ENCODE results near the gene ABHD13.
"Not testable (repeated sequence)": the region's sequence is repeated elsewhere in the genome, so short reads cannot be mapped to it uniquely, and the experiment has no call there.

The ABHD13 gene

GRCh38 chr13:108218044-108218974 lies at the start of gene ABHD13:
TSS of gene ABHD13 (plus strand) at chr13:108218392. CDS start at chr13:108229219, 10,827 bp downstream.
- DNase-seq: peak; percentile 89

DNA sequence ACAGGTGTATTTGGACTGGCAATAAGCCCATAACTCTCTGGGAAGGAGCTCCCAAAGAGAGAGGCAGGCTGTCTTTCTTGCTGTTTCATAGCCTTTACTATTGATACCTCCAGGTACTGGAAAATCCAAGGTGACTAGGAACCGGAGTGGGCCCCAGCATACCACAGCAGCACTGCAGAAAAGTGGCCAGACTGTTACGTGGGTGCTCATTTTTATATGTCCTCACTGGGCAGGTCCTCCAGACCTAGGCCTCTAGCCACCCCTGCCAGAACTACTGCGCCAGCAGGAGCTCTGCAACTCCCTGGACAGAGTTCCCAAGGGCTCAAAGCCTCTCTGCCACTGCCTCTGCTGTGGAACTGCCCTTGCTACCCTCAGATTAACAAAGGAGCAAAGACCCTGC lies 49.3 kb upstream of the ABHD13 start:
- no peak for DNase-seq

GRCh38 chr13:108176685-108177274 lies 41.4 kb upstream of the ABHD13 start:
- DNase-seq: no peak

GRCh38 chr13:108178078-108178477 lies 40.1 kb upstream of the ABHD13 start:
- DNase-seq: no peak

DNA sequence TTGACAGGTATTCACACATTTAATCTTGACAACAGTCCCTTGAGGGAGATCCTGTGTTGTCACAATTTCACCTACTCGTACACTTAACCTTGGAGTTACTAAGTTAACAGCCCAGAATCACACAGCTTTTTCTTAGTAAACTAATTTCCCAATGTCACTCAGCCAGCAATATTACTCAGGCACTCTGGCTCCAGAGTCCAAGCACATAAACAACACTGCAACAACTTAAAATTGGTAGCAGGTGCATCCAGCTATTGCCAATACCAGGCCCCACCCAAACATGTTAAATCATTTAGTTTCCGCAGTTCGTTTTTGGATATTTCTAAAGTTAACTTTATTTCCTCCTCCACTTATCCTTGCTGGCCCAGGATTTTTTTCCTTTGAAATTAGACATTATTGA lies 35.5 kb upstream of the ABHD13 start:
- DNase-seq: no peak

GRCh38 chr13:108185223-108185622 lies 33.0 kb upstream of the ABHD13 start:
- DNase-seq: no peak

DNA sequence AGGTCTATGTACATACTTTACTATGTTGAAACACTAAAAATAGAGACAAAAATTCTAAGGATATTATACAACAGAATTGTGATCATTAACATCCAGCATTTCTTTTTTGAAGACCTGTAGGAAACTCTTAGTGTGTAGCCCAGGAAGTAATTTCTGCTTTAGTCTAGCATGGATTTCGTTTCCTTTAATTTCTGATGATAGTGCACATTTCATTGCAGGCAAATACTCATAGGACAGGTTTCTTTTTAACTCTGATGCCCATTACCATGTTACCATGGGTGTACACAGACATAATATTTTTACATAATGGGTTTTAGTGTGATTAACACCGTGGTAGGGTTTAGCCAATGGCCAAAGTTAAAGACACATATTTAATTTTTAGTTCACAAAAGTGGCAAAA lies 29.9 kb upstream of the ABHD13 start:
- DNase-seq: no peak

GRCh38 chr13:108190897-108191296 lies 27.3 kb upstream of the ABHD13 start:
- no peak for DNase-seq

DNA sequence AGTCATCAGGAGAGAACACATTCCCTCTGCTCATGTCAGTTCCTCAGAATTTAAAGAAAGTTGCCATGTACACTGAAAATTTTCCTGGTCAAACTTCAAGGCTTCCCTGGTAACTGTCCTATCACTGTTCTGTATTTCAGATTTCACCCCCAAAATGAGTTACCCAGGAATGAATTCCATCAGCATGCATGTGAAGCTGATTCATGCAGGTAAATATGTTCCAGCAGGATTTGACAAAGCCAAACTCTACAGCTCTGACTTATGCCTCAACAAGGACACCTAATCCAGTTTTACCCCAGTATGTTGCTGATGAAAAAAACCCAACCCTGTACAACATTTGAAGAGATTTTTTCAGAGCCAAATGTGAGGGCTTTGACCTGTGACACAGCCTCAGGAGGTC lies 24.4 kb upstream of the ABHD13 start:
- no peak for DNase-seq

DNA sequence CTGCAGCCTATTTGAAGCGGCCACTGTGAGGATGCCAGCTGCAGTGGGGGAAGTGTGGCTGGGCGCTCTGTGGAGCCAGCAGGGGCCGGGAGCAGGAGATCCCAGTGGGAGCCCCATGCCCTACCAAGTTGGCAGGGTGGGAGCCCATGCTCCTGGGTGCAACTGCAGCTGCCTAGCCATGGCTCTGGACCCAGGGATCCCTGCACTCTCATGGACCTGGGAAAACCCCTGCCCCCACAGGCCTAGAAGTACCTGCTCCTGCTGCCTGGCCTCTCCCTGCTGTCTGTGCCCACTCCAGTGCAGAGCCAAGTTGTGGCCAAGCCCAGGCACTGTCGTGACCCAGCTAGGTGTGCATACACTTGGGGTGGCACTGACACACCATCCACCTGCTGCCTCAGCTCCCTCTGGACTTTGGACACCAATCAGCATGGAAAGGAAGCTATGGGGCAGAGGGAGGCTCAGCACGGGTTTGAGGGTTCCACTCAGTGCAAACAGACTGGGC lies 23.7 kb upstream of the ABHD13 start:
- no peak for DNase-seq

GRCh38 chr13:108195146-108195545 lies 23.0 kb upstream of the ABHD13 start:
- no peak for DNase-seq

DNA sequence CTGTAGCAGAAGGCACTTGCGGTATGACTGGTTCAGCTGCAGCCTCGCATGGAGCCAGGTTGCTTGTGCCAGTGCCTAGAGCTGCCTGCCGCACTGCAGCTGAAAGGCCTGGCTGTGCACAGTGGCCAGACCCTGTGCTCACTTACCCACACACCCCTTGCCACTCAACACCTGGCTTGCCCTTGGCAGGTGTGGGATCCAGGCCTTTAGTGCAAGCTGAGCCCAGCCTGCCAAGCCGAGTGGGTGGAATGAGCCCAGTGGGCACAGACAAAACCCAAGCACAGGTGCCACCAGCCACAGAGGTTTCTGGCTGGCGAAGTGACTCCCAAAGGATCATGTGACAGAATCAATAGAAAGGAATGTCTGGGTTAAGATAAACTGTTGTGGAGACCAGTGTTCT lies 22.3 kb upstream of the ABHD13 start:
- DNase-seq: no peak

DNA sequence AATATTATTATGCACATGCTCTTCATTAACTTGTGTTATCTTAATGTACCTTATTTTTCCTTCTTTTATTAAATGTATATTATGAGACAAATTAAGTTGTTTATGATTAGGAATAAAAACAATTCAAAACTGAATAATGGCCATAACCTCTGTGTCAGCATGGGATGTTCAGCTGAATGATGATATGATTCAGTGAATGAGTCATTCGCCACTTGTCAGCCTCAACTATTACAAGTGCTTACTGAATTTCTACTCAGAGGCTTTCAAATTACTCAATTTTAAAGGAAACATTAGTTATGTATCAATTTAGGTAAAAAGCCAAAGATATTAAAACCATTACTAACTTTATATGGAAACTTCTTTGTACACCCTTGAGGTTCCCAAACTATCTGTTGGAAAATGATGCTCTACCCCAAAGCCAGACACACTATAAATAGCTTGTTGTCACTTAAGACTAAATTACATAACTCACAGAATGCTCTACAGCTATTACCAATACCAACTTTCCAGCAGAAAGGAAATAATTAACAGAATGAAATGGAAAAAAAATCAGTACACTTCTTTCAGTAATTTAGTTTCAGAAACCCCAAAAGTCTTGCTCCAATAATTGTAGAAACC lies 17.3 kb upstream of the ABHD13 start:
- DNase-seq: no peak

- DNase-seq: no peak
Measured at GRCh38 chr13:108210551-108210950, 7.6 kb upstream of the ABHD13 start.

DNA sequence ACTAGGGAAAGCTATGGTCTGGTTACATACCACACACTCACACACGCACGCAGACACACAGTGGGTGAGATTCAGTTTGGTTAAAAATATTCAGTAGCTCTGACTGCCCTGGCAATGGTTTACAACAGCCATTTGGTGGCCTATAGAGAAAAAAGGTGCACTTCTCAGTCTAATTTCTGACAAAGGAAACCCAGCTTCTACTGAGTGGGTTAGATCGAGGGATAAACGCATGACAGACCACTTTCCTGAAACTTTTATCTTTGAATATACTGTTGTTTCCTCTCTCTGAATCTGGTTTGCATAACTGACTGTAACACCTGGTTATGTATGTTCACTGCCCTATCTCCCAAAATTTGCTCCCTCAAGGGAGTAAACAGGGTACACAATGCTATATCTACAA lies 5.3 kb upstream of the ABHD13 start:
- no peak for DNase-seq

GRCh38 chr13:108213946-108214345 lies 4.2 kb upstream of the ABHD13 start:
- peak; percentile 31 for DNase-seq

GRCh38 chr13:108214441-108215271 lies 3.5 kb upstream of the ABHD13 start:
- DNase-seq: peak; percentile 31

GRCh38 chr13:108215436-108215835 lies 2.8 kb upstream of the ABHD13 start, which contains the start of gene LIG4:
TSS of gene LIG4 (minus strand) at chr13:108215536. CDS start at chr13:108211268, 4,268 bp downstream.
- peak; percentile 88 for DNase-seq

GRCh38 chr13:108217307-108218043 lies 717 bp upstream of the ABHD13 start:
- not testable (repeated sequence) for DNase-seq

- DNase-seq: peak; percentile 39
Measured at GRCh38 chr13:108220041-108220440, 1.8 kb downstream of the ABHD13 start.

DNA sequence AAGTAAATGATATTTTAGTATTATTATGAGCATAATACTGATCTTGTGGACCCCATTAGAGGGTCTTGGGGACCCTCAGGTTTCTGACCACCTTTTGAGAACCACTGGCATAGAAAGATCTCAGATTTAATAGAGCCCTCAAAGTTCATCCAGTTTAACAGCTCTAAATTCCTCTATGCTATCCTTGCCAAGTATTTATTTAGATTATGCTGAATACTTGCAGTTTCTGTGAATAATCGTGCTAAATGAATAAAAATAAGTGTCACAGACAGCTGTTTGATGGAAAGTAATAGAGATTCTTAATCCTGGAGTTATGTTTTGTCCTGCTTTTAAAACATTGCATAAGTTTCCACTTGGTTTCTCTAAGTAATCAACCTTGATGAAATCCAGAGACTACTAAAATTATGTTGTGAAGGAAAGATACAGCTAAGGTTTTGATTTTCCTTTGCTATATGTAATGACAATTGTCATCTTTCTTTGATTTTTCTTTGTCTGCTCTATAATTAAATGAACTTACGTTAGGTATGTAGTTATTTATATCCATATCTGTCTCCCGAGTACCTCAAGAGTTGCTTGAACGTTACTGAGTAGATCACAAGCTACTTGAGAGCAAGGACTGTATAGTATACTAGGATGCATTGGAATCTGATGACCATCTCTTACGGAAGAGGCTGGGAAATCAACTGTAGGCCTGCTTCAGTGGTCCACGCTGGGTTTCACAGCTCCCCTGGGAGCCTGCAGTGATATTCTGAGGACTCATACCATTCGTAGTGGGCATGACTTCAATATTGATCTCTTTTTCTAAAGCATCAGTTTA lies 5.7 kb downstream of the ABHD13 start:
- no peak for DNase-seq

All from NCI-H510A treated with DMSO at 0.1 percent for 48 hours (cell line).